Measurements from ENCODE around the gene NHEJ1. TPM values are rescaled to one million over a fixed set of nuclear protein-coding genes. Genes with fewer than 3 reads are reported as not detected.

Gene NHEJ1
- total and polyA plus RNA-seq, 2 of the 13 experiments (the other 11 are each of a cell fraction or from before 2014, with no cell fraction given) = 30.0 to 30.7 TPM

GRCh38 chr2:219176818-219177551 lies 16.4 kb upstream of the NHEJ1 start, which contains the start of gene CNPPD1 (continued):
- TF ChIP-seq ELF1 (CRISPR knock-in tag; IDR thresholded peaks at IDR 0.05) (peak; percentile 83), RXRB (CRISPR knock-in tag; IDR thresholded peaks at IDR 0.05; ENCODE audit: borderline replicate concordance) (peak; percentile 71; the same call in 1 of the 2 replicates), NFIC (IDR thresholded peaks at IDR 0.05; ENCODE audit: low read length) (no peak), IRF1 (CRISPR knock-in tag; IDR thresholded peaks at IDR 0.05; ENCODE audit: low read depth) (peak; percentile 74; the same call in 1 of the 2 replicates), FOXP1 (IDR thresholded peaks at IDR 0.05) (no peak), FOXP1 (CRISPR knock-in tag; IDR thresholded peaks at IDR 0.05) (peak; percentile 45), ZBTB8A (CRISPR knock-in tag; IDR thresholded peaks at IDR 0.05; ENCODE audit: borderline replicate concordance, low read depth) (peak; percentile 98), RCOR2 (CRISPR knock-in tag; IDR thresholded peaks at IDR 0.05) (no peak), ZNF550 (CRISPR knock-in tag; IDR thresholded peaks at IDR 0.05; ENCODE audit: borderline replicate concordance) (peak; percentile 77; the same call in 1 of the 2 replicates), ZNF556 (CRISPR knock-in tag; IDR thresholded peaks at IDR 0.05; ENCODE audit: borderline replicate concordance) (peak; percentile 99), PHF21A (CRISPR knock-in tag; IDR thresholded peaks at IDR 0.05) (peak; percentile 87), FOSL1 (CRISPR knock-in tag; IDR thresholded peaks at IDR 0.05; ENCODE audit: borderline replicate concordance) (no peak; the same call in 1 of the 2 replicates), MAX (IDR thresholded peaks at IDR 0.05) (peak; percentile 99), KDM2A (CRISPR knock-in tag; IDR thresholded peaks at IDR 0.05; ENCODE audit: borderline replicate concordance, low read depth) (peak; percentile 95), ZSCAN9 (CRISPR knock-in tag; IDR thresholded peaks at IDR 0.05; ENCODE audit: borderline replicate concordance) (peak; percentile 92), AGO2 (optimal IDR thresholded peaks at IDR 0.05; ENCODE audit: low read depth, low read length) (peak; percentile 94), PCBP2 (optimal IDR thresholded peaks at IDR 0.05; ENCODE audit: low read depth, low read length, poor library complexity, severe bottlenecking) (no peak), ZNF317 (CRISPR knock-in tag; IDR thresholded peaks at IDR 0.05) (peak; percentile 39; the same call in 1 of the 2 replicates)
- TF ChIP-seq, protein P1, sequence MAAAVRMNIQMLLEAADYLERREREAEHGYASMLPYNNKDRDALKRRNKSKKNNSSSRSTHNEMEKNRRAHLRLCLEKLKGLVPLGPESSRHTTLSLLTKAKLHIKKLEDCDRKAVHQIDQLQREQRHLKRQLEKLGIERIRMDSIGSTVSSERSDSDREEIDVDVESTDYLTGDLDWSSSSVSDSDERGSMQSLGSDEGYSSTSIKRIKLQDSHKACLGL (CRISPR knock-in tag; IDR thresholded peaks at IDR 0.05) = peak; percentile 94
- TF ChIP-seq, protein P2, sequence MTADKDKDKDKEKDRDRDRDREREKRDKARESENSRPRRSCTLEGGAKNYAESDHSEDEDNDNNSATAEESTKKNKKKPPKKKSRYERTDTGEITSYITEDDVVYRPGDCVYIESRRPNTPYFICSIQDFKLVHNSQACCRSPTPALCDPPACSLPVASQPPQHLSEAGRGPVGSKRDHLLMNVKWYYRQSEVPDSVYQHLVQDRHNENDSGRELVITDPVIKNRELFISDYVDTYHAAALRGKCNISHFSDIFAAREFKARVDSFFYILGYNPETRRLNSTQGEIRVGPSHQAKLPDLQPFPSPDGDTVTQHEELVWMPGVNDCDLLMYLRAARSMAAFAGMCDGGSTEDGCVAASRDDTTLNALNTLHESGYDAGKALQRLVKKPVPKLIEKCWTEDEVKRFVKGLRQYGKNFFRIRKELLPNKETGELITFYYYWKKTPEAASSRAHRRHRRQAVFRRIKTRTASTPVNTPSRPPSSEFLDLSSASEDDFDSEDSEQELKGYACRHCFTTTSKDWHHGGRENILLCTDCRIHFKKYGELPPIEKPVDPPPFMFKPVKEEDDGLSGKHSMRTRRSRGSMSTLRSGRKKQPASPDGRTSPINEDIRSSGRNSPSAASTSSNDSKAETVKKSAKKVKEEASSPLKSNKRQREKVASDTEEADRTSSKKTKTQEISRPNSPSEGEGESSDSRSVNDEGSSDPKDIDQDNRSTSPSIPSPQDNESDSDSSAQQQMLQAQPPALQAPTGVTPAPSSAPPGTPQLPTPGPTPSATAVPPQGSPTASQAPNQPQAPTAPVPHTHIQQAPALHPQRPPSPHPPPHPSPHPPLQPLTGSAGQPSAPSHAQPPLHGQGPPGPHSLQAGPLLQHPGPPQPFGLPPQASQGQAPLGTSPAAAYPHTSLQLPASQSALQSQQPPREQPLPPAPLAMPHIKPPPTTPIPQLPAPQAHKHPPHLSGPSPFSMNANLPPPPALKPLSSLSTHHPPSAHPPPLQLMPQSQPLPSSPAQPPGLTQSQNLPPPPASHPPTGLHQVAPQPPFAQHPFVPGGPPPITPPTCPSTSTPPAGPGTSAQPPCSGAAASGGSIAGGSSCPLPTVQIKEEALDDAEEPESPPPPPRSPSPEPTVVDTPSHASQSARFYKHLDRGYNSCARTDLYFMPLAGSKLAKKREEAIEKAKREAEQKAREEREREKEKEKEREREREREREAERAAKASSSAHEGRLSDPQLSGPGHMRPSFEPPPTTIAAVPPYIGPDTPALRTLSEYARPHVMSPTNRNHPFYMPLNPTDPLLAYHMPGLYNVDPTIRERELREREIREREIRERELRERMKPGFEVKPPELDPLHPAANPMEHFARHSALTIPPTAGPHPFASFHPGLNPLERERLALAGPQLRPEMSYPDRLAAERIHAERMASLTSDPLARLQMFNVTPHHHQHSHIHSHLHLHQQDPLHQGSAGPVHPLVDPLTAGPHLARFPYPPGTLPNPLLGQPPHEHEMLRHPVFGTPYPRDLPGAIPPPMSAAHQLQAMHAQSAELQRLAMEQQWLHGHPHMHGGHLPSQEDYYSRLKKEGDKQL (CRISPR knock-in tag; IDR thresholded peaks at IDR 0.05; ENCODE audit: low read depth) = peak; percentile 61; the same call in 1 of the 2 replicates
- TF ChIP-seq, protein P3, sequence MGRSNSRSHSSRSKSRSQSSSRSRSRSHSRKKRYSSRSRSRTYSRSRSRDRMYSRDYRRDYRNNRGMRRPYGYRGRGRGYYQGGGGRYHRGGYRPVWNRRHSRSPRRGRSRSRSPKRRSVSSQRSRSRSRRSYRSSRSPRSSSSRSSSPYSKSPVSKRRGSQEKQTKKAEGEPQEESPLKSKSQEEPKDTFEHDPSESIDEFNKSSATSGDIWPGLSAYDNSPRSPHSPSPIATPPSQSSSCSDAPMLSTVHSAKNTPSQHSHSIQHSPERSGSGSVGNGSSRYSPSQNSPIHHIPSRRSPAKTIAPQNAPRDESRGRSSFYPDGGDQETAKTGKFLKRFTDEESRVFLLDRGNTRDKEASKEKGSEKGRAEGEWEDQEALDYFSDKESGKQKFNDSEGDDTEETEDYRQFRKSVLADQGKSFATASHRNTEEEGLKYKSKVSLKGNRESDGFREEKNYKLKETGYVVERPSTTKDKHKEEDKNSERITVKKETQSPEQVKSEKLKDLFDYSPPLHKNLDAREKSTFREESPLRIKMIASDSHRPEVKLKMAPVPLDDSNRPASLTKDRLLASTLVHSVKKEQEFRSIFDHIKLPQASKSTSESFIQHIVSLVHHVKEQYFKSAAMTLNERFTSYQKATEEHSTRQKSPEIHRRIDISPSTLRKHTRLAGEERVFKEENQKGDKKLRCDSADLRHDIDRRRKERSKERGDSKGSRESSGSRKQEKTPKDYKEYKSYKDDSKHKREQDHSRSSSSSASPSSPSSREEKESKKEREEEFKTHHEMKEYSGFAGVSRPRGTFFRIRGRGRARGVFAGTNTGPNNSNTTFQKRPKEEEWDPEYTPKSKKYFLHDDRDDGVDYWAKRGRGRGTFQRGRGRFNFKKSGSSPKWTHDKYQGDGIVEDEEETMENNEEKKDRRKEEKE (IDR thresholded peaks at IDR 0.05) = no peak

Measured in HepG2 (cell line).